Esophagus muscularis mucosa (tissue), 4 donors: ENCODE measurements around the gene RAB7B. TPM values are rescaled to one million over a fixed set of nuclear protein-coding genes. Genes with fewer than 3 reads are reported as not detected.

Experiments used
- DNase-seq: peaks from one replicate; pipeline ENCODE4 v3.0.0-alpha.2; 2017; ENCODE audit errors: extremely low spot score
- H3K27ac ChIP-seq, 4 donors: fragments of 200-600 bp; sonication (generic); replicated peaks in 1 of 4; 1 replicate in 3 of 4; 2 replicates in 1 of 4; pipeline ENCODE4 v1.5.1; 2016 to 2019; ENCODE audit warnings: mild to moderate bottlenecking in 1 of 4
- H3K27me3 ChIP-seq, 4 donors: fragments of 200-600 bp; sonication (generic); one replicate each; pipeline versions ENCODE4 v1.5.1 to v1.6.0; 2016 to 2019
- H3K36me3 ChIP-seq, 4 donors: fragments of 200-600 bp; sonication (generic); one replicate each; pipeline ENCODE4 v1.5.1; 2016 to 2019
- H3K4me1 ChIP-seq, 4 donors: fragments of 200-600 bp; sonication (generic); one replicate each; pipeline ENCODE4 v1.5.1; 2016 to 2019
- H3K4me3 ChIP-seq, 4 donors: fragments of 200-600 bp; sonication (generic); 1 replicate in 2 of 4; 2 replicates in 2 of 4; pipeline ENCODE4 v1.5.1; 2016 to 2019; ENCODE audit warnings: mild to moderate bottlenecking in 4 of 4, moderate library complexity in 1 of 4
- H3K9me3 ChIP-seq, 4 donors: fragments of 200-600 bp; sonication (generic); 1 replicate in 3 of 4; 2 replicates in 1 of 4; pipeline ENCODE4 v1.5.1; 2016 to 2019
- EP300 ChIP-seq: sonication (generic); formaldehyde crosslinking; IDR thresholded peaks from one replicate; pipeline ENCODE4 v1.6.1; 2017; ENCODE audit warnings: antibody characterized with exemption
- POLR2A ChIP-seq: fragments of 450-650 bp; IDR thresholded peaks from one replicate; pipeline ENCODE4 v1.6.1; 2017; ENCODE audit warnings: antibody characterized with exemption, moderate library complexity, mild to moderate bottlenecking, low read depth
- POLR2AphosphoS5 ChIP-seq, 2 donors: sonication (generic); formaldehyde crosslinking; IDR thresholded peaks; one replicate each; pipeline ENCODE4 v1.6.1; 2017; ENCODE audit warnings: antibody characterized with exemption in 2 of 2
- WGBS: methylation state at CpG from one replicate; pipeline ENCODE4 v1.1.5; 2018; 5-methylcytosine and 5-hydroxymethylcytosine counted together
- intact Hi-C: fragments of 100-400 bp; cut with DNase I; formaldehyde crosslinking; loops from one replicate; pipeline ENCODE4 v1.15.1; 2023
- total RNA-seq, 4 donors: library from RNA; depleted of rRNA; stranded (reverse); fragments of >200 nt; gene quantifications; one replicate each; pipeline versions ENCODE4 v1.1.0 to v1.2.1, GENCODE V29; 2016
- TF ChIP-seq, protein P1 (sequence below), 3 experiments: fragments of 200-600 bp in 2 of 3; fragments of 450-650 bp in 1 of 3; sonication (generic) in 2 of 3; IDR thresholded peaks; one replicate each; pipeline ENCODE4 v1.5.1; 2017 to 2019; ENCODE audit warnings: antibody characterized with exemption in 3 of 3, mild to moderate bottlenecking in 2 of 3, moderate library complexity in 1 of 3

The RAB7B gene
- total RNA-seq, 4 donors from 2014 or later, result 0.32 to 2.5 (median 1.8) TPM

DNA sequence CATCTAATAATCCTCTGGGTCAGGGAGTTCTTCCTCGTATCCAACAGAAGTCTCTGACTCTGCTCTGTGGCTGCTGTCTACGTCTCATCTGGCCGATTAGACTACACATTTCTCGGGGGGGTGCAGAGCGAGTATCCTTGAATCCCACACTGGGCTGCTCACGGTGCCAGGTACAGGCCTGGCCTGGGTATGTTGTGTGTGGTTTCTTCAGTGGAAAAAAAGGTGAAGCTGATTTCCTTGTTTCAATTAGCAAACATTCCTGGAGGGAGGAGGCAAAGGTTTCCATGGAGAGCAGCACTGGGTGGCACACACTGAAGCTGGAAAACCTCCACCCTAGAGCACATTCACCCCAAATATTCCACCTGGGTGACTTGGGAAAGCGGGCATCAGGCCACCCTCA lies 2.0 kb upstream of the RAB7B start:
- WGBS, result 89% methylated on average over 7 of the region's 7 CpGs
- TF ChIP-seq, protein P1, sequence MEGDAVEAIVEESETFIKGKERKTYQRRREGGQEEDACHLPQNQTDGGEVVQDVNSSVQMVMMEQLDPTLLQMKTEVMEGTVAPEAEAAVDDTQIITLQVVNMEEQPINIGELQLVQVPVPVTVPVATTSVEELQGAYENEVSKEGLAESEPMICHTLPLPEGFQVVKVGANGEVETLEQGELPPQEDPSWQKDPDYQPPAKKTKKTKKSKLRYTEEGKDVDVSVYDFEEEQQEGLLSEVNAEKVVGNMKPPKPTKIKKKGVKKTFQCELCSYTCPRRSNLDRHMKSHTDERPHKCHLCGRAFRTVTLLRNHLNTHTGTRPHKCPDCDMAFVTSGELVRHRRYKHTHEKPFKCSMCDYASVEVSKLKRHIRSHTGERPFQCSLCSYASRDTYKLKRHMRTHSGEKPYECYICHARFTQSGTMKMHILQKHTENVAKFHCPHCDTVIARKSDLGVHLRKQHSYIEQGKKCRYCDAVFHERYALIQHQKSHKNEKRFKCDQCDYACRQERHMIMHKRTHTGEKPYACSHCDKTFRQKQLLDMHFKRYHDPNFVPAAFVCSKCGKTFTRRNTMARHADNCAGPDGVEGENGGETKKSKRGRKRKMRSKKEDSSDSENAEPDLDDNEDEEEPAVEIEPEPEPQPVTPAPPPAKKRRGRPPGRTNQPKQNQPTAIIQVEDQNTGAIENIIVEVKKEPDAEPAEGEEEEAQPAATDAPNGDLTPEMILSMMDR (IDR thresholded peaks at IDR 0.05), result no peak
- TF ChIP-seq EP300 (no peak), POLR2A (no peak), POLR2AphosphoS5 (IDR thresholded peaks at IDR 0.05) (no peak)

GRCh38 chr1:206004826-206005225 lies 1.6 kb upstream of the RAB7B start:
- WGBS, result 89% methylated on average over 12 of the region's 12 CpGs
- DNase-seq, result no peak
- Histone ChIP-seq H3K4me1 (peaks cover 22 to 37% (median 30%) of the 10 kb centered on the region in 4 donors), H3K27ac (no peak overlapping the region), H3K4me3 (no peak overlapping the region), H3K27me3 (no peaks in the 10 kb centered on the region), H3K36me3 (no peaks in the 10 kb centered on the region), H3K9me3 (no peaks in the 10 kb centered on the region)
- intact Hi-C loops, result no loop called here
- TF ChIP-seq, protein P1 (IDR thresholded peaks at IDR 0.05), result no peak
- TF ChIP-seq POLR2AphosphoS5 (IDR thresholded peaks at IDR 0.05), result no peak
- TF ChIP-seq EP300, result no peak
- TF ChIP-seq POLR2A, result no peak

More for the DNA sequence above, 2.0 kb upstream of the RAB7B start:
- H3K9me3 ChIP-seq, result no peaks in the 10 kb centered on the region
- no peak overlapping the region for H3K4me3 ChIP-seq
- no peak for DNase-seq
- H3K27ac ChIP-seq, result no peak overlapping the region
- H3K36me3 ChIP-seq, result no peaks in the 10 kb centered on the region
- H3K4me1 ChIP-seq, result peaks cover 22 to 37% (median 30%) of the 10 kb centered on the region in 4 donors
- intact Hi-C loops, result no loop called here
- no peaks in the 10 kb centered on the region for H3K27me3 ChIP-seq

- H3K27me3 ChIP-seq, result no peaks in the 10 kb centered on the region
- TF ChIP-seq POLR2AphosphoS5 (IDR thresholded peaks at IDR 0.05) (no peak), POLR2A (no peak), EP300 (no peak)
- TF ChIP-seq, protein P1 (IDR thresholded peaks at IDR 0.05), result no peak
- DNase-seq, result no peak
- 94% methylated on average over 7 of the region's 7 CpGs for whole genome bisulfite sequencing
- no peaks in the 10 kb centered on the region for H3K9me3 ChIP-seq
- peak overlapping the region in 2 of 4 donors; percentile 60 to 64 for H3K27ac ChIP-seq
- peaks cover 22 to 37% (median 30%) of the 10 kb centered on the region in 4 donors for H3K4me1 ChIP-seq
- intact Hi-C loops, result no loop called here
- no peak overlapping the region for H3K4me3 ChIP-seq
- H3K36me3 ChIP-seq, result no peaks in the 10 kb centered on the region
Measured at GRCh38 chr1:206003854-206004800, 932 bp upstream of the RAB7B start.

DNA sequence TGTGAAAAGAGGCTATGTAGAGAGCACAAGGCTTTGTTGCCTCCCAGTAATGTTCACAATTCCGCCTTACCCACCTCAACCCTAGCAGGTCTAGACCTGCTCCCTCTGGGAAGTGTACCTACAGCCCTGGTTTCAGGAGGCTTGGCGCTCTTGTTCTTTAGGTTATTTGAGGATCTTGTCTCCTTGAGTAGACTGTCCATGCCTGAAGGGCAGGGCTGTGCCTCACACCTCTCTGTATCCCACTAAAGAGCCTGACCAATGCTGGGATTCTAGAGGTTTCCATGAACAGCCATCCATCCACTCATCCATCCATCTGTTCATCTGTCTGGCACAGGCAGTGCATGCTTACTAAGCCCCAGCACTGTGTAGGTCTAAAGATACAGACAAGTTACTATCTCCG lies 1.0 kb downstream of the RAB7B start:
- Histone ChIP-seq H3K4me3 (peak overlapping the region in 1 of 4 donors; percentile 46), H3K36me3 (no peaks in the 10 kb centered on the region), H3K27ac (peak overlapping the region in 3 of 4 donors; percentile 38 to 59 (median 42)), H3K27me3 (no peaks in the 10 kb centered on the region), H3K9me3 (no peaks in the 10 kb centered on the region), H3K4me1 (peaks cover 26 to 37% (median 32%) of the 10 kb centered on the region in 4 donors)
- TF ChIP-seq POLR2AphosphoS5 (IDR thresholded peaks at IDR 0.05) (no peak), POLR2A (no peak), EP300 (no peak)
- TF ChIP-seq, protein P1 (IDR thresholded peaks at IDR 0.05), result no peak
- DNase-seq, result no peak
- intact Hi-C loops, result no loop called here
- WGBS, result 88% methylated on average over 3 of the region's 3 CpGs
